HCT116 (cell line): ENCODE results near the gene NINJ2. TPM values are rescaled to one million over a fixed set of nuclear protein-coding genes. Genes with fewer than 3 reads are reported as not detected.

Experiments
- ATAC-seq: fragments of 200-7000 bp; cut with Tn5 transposase; 2 replicates; pipeline ENCODE4 v1.9.1; 2020; ENCODE audit warnings: mild to moderate bottlenecking, moderate library complexity
- BruUV-seq: library from RNA; stranded (reverse); fragments of 400-500 nt; replicated peaks from 2 replicates; lab custom pipeline; 2021; lab: Mats Ljungman, UMichigan
- CTCF ChIA-PET: fragments of 300-600 bp; sonication (Branson Sonifier 250); formaldehyde crosslinking; loops from one replicate; lab custom pipeline; 2021; ENCODE audit warnings: antibody characterized with exemption; lab: Charles Lee
- POLR2A ChIA-PET: fragments of 300-600, 350-600 bp; sonication (Branson Sonifier 250); formaldehyde crosslinking; loops from one replicate; lab custom pipeline; 2021; ENCODE audit warnings: antibody characterized with exemption; lab: Charles Lee
- RAD21 ChIA-PET, 2 experiments: fragments of 300-600 bp; sonication (Branson Sonifier 250); formaldehyde crosslinking; loops; one replicate each; lab custom pipeline; 2023; ENCODE audit warnings: low total read pairs in 2 of 2; ENCODE audit not compliant: uncharacterized antibody in 2 of 2, unreplicated experiment in 2 of 2, low non-redundant PET in 1 of 2; lab: Charles Lee
- DNase-seq: peaks from one replicate; pipeline ENCODE4 v3.0.0-alpha.2; 2010; ENCODE audit warnings: low read depth, low spot score
- H2AFZ ChIP-seq: fragments of 200-600 bp; shearing (Covaris generic), sonication (generic); 2 replicates; pipeline ENCODE4 v1.6.1; 2017; ENCODE audit warnings: low read depth, mixed run types, mixed read lengths, antibody characterized with exemption, low read length; ENCODE audit not compliant: poor library complexity, severe bottlenecking
- H3K27ac ChIP-seq: 2 replicates; pipeline ENCODE4 v1.5.1; 2012; ENCODE audit warnings: low read depth, low read length
- H3K27me3 ChIP-seq: fragments of 200-600 bp; sonication (generic); 2 replicates; pipeline ENCODE4 v1.6.1; 2016; ENCODE audit warnings: mixed run types, low read length, mixed read lengths; ENCODE audit not compliant: insufficient read depth
- H3K36me3 ChIP-seq, 2 experiments: fragments of 200-500 bp in 1 of 2; fragments of 200-600 bp in 1 of 2; sonication (Bioruptor generic) in 1 of 2; sonication (generic) in 1 of 2; 2 replicates each; pipeline versions ENCODE4 v1.5.1 to v1.6.1; 2014 to 2016; ENCODE audit warnings: low read length in 2 of 2, inconsistent platforms in 1 of 2, mixed read lengths in 1 of 2, mixed run types in 1 of 2; ENCODE audit not compliant: insufficient read depth in 2 of 2, control insufficient read depth in 1 of 2
- H3K4me1 ChIP-seq, 2 experiments: fragments of 200-600 bp in 1 of 2; sonication (generic) in 1 of 2; 2 replicates each; pipeline versions ENCODE4 v1.5.1 to v1.6.1; 2012 to 2017; ENCODE audit warnings: low read length in 2 of 2, inconsistent platforms in 1 of 2, mild to moderate bottlenecking in 1 of 2, mixed read lengths in 1 of 2, mixed run types in 1 of 2, moderate library complexity in 1 of 2; ENCODE audit not compliant: insufficient read depth in 2 of 2, control insufficient read depth in 1 of 2
- H3K4me2 ChIP-seq: fragments of 200-600 bp; sonication (generic); 2 replicates; pipeline ENCODE4 v1.6.1; 2017; ENCODE audit warnings: mixed run types, low read length, mixed read lengths
- H3K4me3 ChIP-seq, 2 experiments: fragments of 200-600 bp in 1 of 2; sonication (generic) in 1 of 2; replicated peaks in 1 of 2; 2 replicates each; pipeline ENCODE4 v1.5.1; 2011 to 2016; ENCODE audit warnings: low read length in 2 of 2, control low read depth in 1 of 2, low read depth in 1 of 2, mild to moderate bottlenecking in 1 of 2, mixed read lengths in 1 of 2, mixed run types in 1 of 2
- H3K79me2 ChIP-seq: fragments of 200-600 bp; sonication (generic); 2 replicates; pipeline ENCODE4 v1.6.1; 2017; ENCODE audit warnings: mild to moderate bottlenecking, mixed run types, low read length, moderate library complexity, mixed read lengths; ENCODE audit not compliant: insufficient read depth
- H3K9ac ChIP-seq: fragments of 200-600 bp; sonication (generic); 2 replicates; pipeline ENCODE4 v1.6.1; 2016; ENCODE audit warnings: low read length, mixed read lengths
- H3K9me2 ChIP-seq: fragments of 200-600 bp; sonication (generic), shearing (Covaris generic); 2 replicates; pipeline ENCODE4 v1.6.1; 2017; ENCODE audit warnings: mixed run types, mild to moderate bottlenecking, moderate library complexity; ENCODE audit not compliant: insufficient read depth
- H3K9me3 ChIP-seq, 2 experiments: fragments of 200-500 bp in 1 of 2; fragments of 200-600 bp in 1 of 2; sonication (Bioruptor generic) in 1 of 2; sonication (generic) in 1 of 2; 2 replicates each; pipeline ENCODE4 v1.6.1; 2014 to 2017; ENCODE audit warnings: low read length in 2 of 2, mixed read lengths in 2 of 2, inconsistent platforms in 1 of 2, low read depth in 1 of 2, mild to moderate bottlenecking in 1 of 2, mixed run types in 1 of 2, moderate library complexity in 1 of 2; ENCODE audit not compliant: control insufficient read depth in 1 of 2, insufficient read depth in 1 of 2
- H4K20me1 ChIP-seq: fragments of 200-600 bp; sonication (generic), shearing (Covaris generic); 2 replicates; pipeline ENCODE4 v1.6.1; 2017; ENCODE audit warnings: mixed run types, mild to moderate bottlenecking, moderate library complexity; ENCODE audit not compliant: insufficient read depth
- ATF3 ChIP-seq: IDR thresholded peaks from 2 replicates; pipeline ENCODE4 v1.6.1; 2012
- CBX3 ChIP-seq: IDR thresholded peaks from 2 replicates; pipeline ENCODE4 v1.6.1; 2012; ENCODE audit warnings: low read depth
- ELF1 ChIP-seq: IDR thresholded peaks from 2 replicates; pipeline ENCODE4 v1.6.1; 2012; ENCODE audit warnings: low read depth, borderline replicate concordance
- EZH2 ChIP-seq: fragments of 200-600 bp; sonication (generic); IDR thresholded peaks from 2 replicates; pipeline ENCODE4 v1.6.1; 2017; ENCODE audit warnings: antibody characterized with exemption, mixed run types
- EZH2phosphoT487 ChIP-seq: fragments of 200-600 bp; IDR thresholded peaks from 2 replicates; pipeline ENCODE4 v1.6.1; 2018; ENCODE audit warnings: antibody characterized with exemption, borderline replicate concordance
- JUND ChIP-seq: IDR thresholded peaks from 2 replicates; pipeline ENCODE4 v1.6.1; 2012
- MAX ChIP-seq: IDR thresholded peaks from 2 replicates; pipeline ENCODE4 v1.6.1; 2012
- RAD21 ChIP-seq: IDR thresholded peaks from 2 replicates; pipeline ENCODE4 v1.6.1; 2012; ENCODE audit warnings: low read depth, mild to moderate bottlenecking
- SIN3A ChIP-seq: IDR thresholded peaks from 2 replicates; pipeline ENCODE4 v1.6.1; 2012; ENCODE audit warnings: low read depth
- YY1 ChIP-seq: IDR thresholded peaks from 2 replicates; pipeline ENCODE4 v1.6.1; 2011; ENCODE audit warnings: low read length, low read depth, moderate library complexity, mild to moderate bottlenecking; ENCODE audit not compliant: insufficient replicate concordance; ENCODE audit errors: extremely low read depth
- ZBTB33 ChIP-seq: IDR thresholded peaks from 2 replicates; pipeline ENCODE4 v1.6.1; 2011; ENCODE audit warnings: mild to moderate bottlenecking, low read length, moderate library complexity; ENCODE audit not compliant: insufficient replicate concordance; ENCODE audit errors: extremely low read depth
- ZFX ChIP-seq: fragments of 450-650 bp; IDR thresholded peaks from 2 replicates; pipeline ENCODE4 v1.6.1; 2017
- ZNF274 ChIP-seq: fragments of 200-500 bp; sonication (Bioruptor generic); IDR thresholded peaks from 2 replicates; pipeline ENCODE4 v1.6.1; 2014; ENCODE audit warnings: mild to moderate bottlenecking, low read depth, low read length, inconsistent platforms
- intact Hi-C: fragments of 100-400 bp; cut with micrococcal nuclease; formaldehyde crosslinking; loops from 2 replicates; pipeline ENCODE4 v1.10.0; 2022
- total RNA-seq: library from RNA; stranded (reverse); gene quantifications from one replicate; pipeline ENCODE4 v1.2.1, GENCODE V29; 2021; ENCODE audit not compliant: unreplicated experiment

The NINJ2 gene
- total RNA-seq, 1 experiment from 2014 or later, result not detected

GRCh38 chr12:587132-588023 lies 75.9 kb downstream of the NINJ2 start:
- no peaks in the 10 kb centered on the region for H3K9me2 ChIP-seq
- no peaks in the 10 kb centered on the region for H4K20me1 ChIP-seq
- POLR2A ChIA-PET, result no interaction called here
- H3K36me3 ChIP-seq, result no peaks in the 10 kb centered on the region
- intact Hi-C loops, result no loop called here
- no TSS peak for BruUV-seq
- no peak overlapping the region for H3K9ac ChIP-seq
- DNase-seq, result no peak
- H3K4me2 ChIP-seq, result no peak overlapping the region
- H3K4me1 ChIP-seq, result no peaks in the 10 kb centered on the region
- TF ChIP-seq RAD21 (no peak), ELF1 (no peak), JUND (no peak), ZNF274 (no peak), MAX (no peak), EZH2 (no peak), SIN3A (no peak), EZH2phosphoT487 (no peak), ZBTB33 (no peak), ZFX (no peak), ATF3 (no peak), CBX3 (no peak), YY1 (no peak)
- TF ChIP-seq, all 23 proteins: peak for 0
- Histone ChIP-seq H3K4me3 (no peak overlapping the region), H3K27me3 (no peaks in the 10 kb centered on the region), H3K27ac (no peak overlapping the region), H3K9me3 (no peaks in the 10 kb centered on the region), H3K79me2 (no peaks in the 10 kb centered on the region), H2AFZ (no peak overlapping the region)
- ATAC-seq, result no peak
- RAD21 ChIA-PET, result no interaction called here
- CTCF ChIA-PET, result no interaction called here
